ENCODE measurements around the gene TRIM47.

DNA sequence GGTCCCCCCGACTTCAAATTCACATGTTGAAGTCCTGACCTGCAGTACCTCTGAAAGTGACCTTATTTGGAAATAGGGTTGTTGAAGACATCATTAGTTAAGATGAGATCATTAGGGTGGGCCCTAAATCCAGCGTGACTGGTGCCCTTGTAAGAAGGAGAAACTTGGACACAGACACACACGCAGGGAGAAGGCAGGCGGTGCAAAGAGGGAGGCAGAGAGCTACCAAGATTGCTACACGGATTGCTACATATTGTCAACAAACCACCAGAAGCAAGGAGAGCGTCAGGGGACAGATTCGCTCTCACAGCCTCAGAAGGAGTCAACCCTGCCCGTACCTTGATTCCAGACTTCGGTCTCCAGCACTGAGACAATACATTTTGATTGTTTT is 16.5 kb downstream of the TRIM47 start:
- TF ChIP-seq CTCF (IDR thresholded peaks at IDR 0.05; ENCODE audit: low read depth, low read length) (no peak), POLR2A (IDR thresholded peaks at IDR 0.05; ENCODE audit: extremely low read depth, insufficient read length) (no peak)

Measured in NB4 (cell line).